ENCODE data around the gene TPD52L1.

The TPD52L1 gene

GRCh38 chr6:125310994-125311649 lies 157.5 kb downstream of the TPD52L1 start:
- no peak overlapping the region for H3K4me3 ChIP-seq (ENCODE audit: low read depth, low read length)
- no peak overlapping the region for H3K27ac ChIP-seq
- peaks cover under 1% of the 10 kb centered on the region for H3K9me3 ChIP-seq (ENCODE audit: severe bottlenecking)
- DNase-seq, result peak; percentile 18
- H3K36me3 ChIP-seq, result no peaks in the 10 kb centered on the region
- H3K27me3 ChIP-seq (ENCODE audit: insufficient read depth, low read depth, severe bottlenecking), result peaks cover 7% of the 10 kb centered on the region
- peak; percentile 58 for TF ChIP-seq CTCF (IDR thresholded peaks at IDR 0.05; ENCODE audit: low read depth, low read length)

- Histone ChIP-seq H3K27ac (no peak overlapping the region), H3K36me3 (no peaks in the 10 kb centered on the region), H3K27me3 (ENCODE audit: insufficient read depth, low read depth, severe bottlenecking) (peaks cover 5% of the 10 kb centered on the region), H3K9me3 (ENCODE audit: severe bottlenecking) (no peaks in the 10 kb centered on the region), H3K4me3 (ENCODE audit: low read depth, low read length) (no peak overlapping the region)
- no peak for DNase-seq
- TF ChIP-seq CTCF (IDR thresholded peaks at IDR 0.05; ENCODE audit: low read depth, low read length), result no peak
These were observed 158.9 kb downstream of the TPD52L1 start for GRCh38 chr6:125312478-125312877.

GRCh38 chr6:125312950-125313349 lies 159.4 kb downstream of the TPD52L1 start:
- Histone ChIP-seq H3K4me3 (ENCODE audit: low read depth, low read length) (no peak overlapping the region), H3K36me3 (no peaks in the 10 kb centered on the region), H3K27ac (no peak overlapping the region), H3K9me3 (ENCODE audit: severe bottlenecking) (no peaks in the 10 kb centered on the region), H3K27me3 (ENCODE audit: insufficient read depth, low read depth, severe bottlenecking) (peaks cover 2% of the 10 kb centered on the region)
- no peak for DNase-seq
- TF ChIP-seq CTCF (IDR thresholded peaks at IDR 0.05; ENCODE audit: low read depth, low read length), result no peak
